ENCODE data around the gene DENND1C. TPM values are rescaled to one million over a fixed set of nuclear protein-coding genes. Genes with fewer than 3 reads are reported as not detected.

The DENND1C gene
- total and polyA plus RNA-seq, 2 experiments from 2014 or later = 3.1 to 6.1 TPM

DNA sequence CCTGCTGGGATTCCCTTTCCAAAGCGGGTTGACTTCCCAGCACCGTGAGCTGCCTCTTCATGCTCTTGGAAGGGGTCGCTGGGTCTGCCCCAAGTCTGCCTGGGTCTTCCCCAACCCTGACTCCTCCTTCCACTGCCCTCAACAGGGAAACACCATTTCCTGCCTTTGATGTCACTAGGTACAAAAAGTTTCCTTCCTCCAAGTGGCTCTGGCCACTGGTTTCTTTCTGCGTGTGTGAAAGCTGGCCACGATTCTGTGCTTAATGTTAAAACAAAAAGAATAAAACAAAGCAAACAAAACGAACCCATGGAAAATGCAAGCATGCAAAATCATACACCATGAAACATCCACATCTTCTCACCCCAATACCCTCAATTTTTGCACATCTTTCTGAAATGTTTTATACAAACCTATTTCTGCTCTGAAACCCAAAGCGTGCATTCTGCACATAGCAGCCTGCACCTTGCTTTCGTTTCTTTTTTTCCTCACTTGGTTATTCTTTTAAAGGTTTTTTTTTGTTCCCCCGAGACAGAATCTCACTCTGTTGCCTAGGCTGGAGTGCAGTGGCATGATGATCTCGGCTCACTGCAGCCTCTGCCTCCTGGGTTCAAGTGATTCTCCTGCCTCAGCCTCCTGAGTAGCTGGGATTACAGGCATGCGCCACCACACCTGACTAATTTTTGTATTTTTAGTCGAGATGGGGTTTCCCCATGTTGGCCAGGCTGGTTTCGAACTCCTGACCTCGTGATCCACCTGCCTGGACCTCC, 36.7 kb upstream of the DENND1C start (continued):
- TF ChIP-seq CTCF (conservative IDR thresholded peaks at IDR 0.05; ENCODE audit: low read depth in 2 of 2) = no peak
- TF ChIP-seq EZH2 (IDR thresholded peaks at IDR 0.05; ENCODE audit: low read depth, unreplicated experiment) = no peak
- no peak for TF ChIP-seq EZH2phosphoT487 (IDR thresholded peaks at IDR 0.05; ENCODE audit: unreplicated experiment)
- TF ChIP-seq POLR2AphosphoS5 (IDR thresholded peaks at IDR 0.05; ENCODE audit: low read depth) = no peak
- TF ChIP-seq, protein P1, sequence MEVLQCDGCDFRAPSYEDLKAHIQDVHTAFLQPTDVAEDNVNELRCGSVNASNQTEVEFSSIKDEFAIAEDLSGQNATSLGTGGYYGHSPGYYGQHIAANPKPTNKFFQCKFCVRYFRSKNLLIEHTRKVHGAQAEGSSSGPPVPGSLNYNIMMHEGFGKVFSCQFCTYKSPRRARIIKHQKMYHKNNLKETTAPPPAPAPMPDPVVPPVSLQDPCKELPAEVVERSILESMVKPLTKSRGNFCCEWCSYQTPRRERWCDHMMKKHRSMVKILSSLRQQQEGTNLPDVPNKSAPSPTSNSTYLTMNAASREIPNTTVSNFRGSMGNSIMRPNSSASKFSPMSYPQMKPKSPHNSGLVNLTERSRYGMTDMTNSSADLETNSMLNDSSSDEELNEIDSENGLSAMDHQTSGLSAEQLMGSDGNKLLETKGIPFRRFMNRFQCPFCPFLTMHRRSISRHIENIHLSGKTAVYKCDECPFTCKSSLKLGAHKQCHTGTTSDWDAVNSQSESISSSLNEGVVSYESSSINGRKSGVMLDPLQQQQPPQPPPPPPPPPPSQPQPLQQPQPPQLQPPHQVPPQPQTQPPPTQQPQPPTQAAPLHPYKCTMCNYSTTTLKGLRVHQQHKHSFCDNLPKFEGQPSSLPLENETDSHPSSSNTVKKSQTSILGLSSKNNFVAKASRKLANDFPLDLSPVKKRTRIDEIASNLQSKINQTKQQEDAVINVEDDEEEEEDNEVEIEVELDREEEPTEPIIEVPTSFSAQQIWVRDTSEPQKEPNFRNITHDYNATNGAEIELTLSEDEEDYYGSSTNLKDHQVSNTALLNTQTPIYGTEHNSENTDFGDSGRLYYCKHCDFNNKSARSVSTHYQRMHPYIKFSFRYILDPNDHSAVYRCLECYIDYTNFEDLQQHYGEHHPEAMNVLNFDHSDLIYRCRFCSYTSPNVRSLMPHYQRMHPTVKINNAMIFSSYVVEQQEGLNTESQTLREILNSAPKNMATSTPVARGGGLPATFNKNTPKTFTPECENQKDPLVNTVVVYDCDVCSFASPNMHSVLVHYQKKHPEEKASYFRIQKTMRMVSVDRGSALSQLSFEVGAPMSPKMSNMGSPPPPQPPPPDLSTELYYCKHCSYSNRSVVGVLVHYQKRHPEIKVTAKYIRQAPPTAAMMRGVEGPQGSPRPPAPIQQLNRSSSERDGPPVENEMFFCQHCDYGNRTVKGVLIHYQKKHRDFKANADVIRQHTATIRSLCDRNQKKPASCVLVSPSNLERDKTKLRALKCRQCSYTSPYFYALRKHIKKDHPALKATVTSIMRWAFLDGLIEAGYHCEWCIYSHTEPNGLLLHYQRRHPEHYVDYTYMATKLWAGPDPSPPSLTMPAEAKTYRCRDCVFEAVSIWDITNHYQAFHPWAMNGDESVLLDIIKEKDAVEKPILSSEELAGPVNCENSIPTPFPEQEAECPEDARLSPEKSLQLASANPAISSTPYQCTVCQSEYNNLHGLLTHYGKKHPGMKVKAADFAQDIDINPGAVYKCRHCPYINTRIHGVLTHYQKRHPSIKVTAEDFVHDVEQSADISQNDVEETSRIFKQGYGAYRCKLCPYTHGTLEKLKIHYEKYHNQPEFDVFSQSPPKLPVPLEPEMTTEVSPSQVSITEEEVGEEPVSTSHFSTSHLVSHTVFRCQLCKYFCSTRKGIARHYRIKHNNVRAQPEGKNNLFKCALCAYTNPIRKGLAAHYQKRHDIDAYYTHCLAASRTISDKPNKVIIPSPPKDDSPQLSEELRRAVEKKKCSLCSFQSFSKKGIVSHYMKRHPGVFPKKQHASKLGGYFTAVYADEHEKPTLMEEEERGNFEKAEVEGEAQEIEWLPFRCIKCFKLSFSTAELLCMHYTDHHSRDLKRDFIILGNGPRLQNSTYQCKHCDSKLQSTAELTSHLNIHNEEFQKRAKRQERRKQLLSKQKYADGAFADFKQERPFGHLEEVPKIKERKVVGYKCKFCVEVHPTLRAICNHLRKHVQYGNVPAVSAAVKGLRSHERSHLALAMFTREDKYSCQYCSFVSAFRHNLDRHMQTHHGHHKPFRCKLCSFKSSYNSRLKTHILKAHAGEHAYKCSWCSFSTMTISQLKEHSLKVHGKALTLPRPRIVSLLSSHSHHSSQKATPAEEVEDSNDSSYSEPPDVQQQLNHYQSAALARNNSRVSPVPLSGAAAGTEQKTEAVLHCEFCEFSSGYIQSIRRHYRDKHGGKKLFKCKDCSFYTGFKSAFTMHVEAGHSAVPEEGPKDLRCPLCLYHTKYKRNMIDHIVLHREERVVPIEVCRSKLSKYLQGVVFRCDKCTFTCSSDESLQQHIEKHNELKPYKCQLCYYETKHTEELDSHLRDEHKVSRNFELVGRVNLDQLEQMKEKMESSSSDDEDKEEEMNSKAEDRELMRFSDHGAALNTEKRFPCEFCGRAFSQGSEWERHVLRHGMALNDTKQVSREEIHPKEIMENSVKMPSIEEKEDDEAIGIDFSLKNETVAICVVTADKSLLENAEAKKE (CRISPR knock-in tag; IDR thresholded peaks at IDR 0.05) = no peak
- no peak for TF ChIP-seq NANOG (IDR thresholded peaks at IDR 0.05; ENCODE audit: borderline replicate concordance)
